HCT116 (cell line): ENCODE results near the gene GSTO2. TPM values are rescaled to one million over a fixed set of nuclear protein-coding genes. Genes with fewer than 3 reads are reported as not detected.

Experiments
- ATAC-seq: fragments of 200-7000 bp; cut with Tn5 transposase; 2 replicates; pipeline ENCODE4 v1.9.1; 2020; ENCODE audit warnings: mild to moderate bottlenecking, moderate library complexity
- BruUV-seq: library from RNA; stranded (reverse); fragments of 400-500 nt; replicated peaks from 2 replicates; lab custom pipeline; 2021; lab: Mats Ljungman, UMichigan
- CTCF ChIA-PET: fragments of 300-600 bp; sonication (Branson Sonifier 250); formaldehyde crosslinking; loops from one replicate; lab custom pipeline; 2021; ENCODE audit warnings: antibody characterized with exemption; lab: Charles Lee
- POLR2A ChIA-PET: fragments of 300-600, 350-600 bp; sonication (Branson Sonifier 250); formaldehyde crosslinking; loops from one replicate; lab custom pipeline; 2021; ENCODE audit warnings: antibody characterized with exemption; lab: Charles Lee
- RAD21 ChIA-PET, 2 experiments: fragments of 300-600 bp; sonication (Branson Sonifier 250); formaldehyde crosslinking; loops; one replicate each; lab custom pipeline; 2023; ENCODE audit warnings: low total read pairs in 2 of 2; ENCODE audit not compliant: uncharacterized antibody in 2 of 2, unreplicated experiment in 2 of 2, low non-redundant PET in 1 of 2; lab: Charles Lee
- DNase-seq: peaks from one replicate; pipeline ENCODE4 v3.0.0-alpha.2; 2010; ENCODE audit warnings: low read depth, low spot score
- H2AFZ ChIP-seq: fragments of 200-600 bp; shearing (Covaris generic), sonication (generic); 2 replicates; pipeline ENCODE4 v1.6.1; 2017; ENCODE audit warnings: low read depth, mixed run types, mixed read lengths, antibody characterized with exemption, low read length; ENCODE audit not compliant: poor library complexity, severe bottlenecking
- H3K27ac ChIP-seq: 2 replicates; pipeline ENCODE4 v1.5.1; 2012; ENCODE audit warnings: low read depth, low read length
- H3K27me3 ChIP-seq: fragments of 200-600 bp; sonication (generic); 2 replicates; pipeline ENCODE4 v1.6.1; 2016; ENCODE audit warnings: mixed run types, low read length, mixed read lengths; ENCODE audit not compliant: insufficient read depth
- H3K36me3 ChIP-seq, 2 experiments: fragments of 200-500 bp in 1 of 2; fragments of 200-600 bp in 1 of 2; sonication (Bioruptor generic) in 1 of 2; sonication (generic) in 1 of 2; 2 replicates each; pipeline versions ENCODE4 v1.5.1 to v1.6.1; 2014 to 2016; ENCODE audit warnings: low read length in 2 of 2, inconsistent platforms in 1 of 2, mixed read lengths in 1 of 2, mixed run types in 1 of 2; ENCODE audit not compliant: insufficient read depth in 2 of 2, control insufficient read depth in 1 of 2
- H3K4me1 ChIP-seq, 2 experiments: fragments of 200-600 bp in 1 of 2; sonication (generic) in 1 of 2; 2 replicates each; pipeline versions ENCODE4 v1.5.1 to v1.6.1; 2012 to 2017; ENCODE audit warnings: low read length in 2 of 2, inconsistent platforms in 1 of 2, mild to moderate bottlenecking in 1 of 2, mixed read lengths in 1 of 2, mixed run types in 1 of 2, moderate library complexity in 1 of 2; ENCODE audit not compliant: insufficient read depth in 2 of 2, control insufficient read depth in 1 of 2
- H3K4me2 ChIP-seq: fragments of 200-600 bp; sonication (generic); 2 replicates; pipeline ENCODE4 v1.6.1; 2017; ENCODE audit warnings: mixed run types, low read length, mixed read lengths
- H3K4me3 ChIP-seq, 2 experiments: fragments of 200-600 bp in 1 of 2; sonication (generic) in 1 of 2; replicated peaks in 1 of 2; 2 replicates each; pipeline ENCODE4 v1.5.1; 2011 to 2016; ENCODE audit warnings: low read length in 2 of 2, control low read depth in 1 of 2, low read depth in 1 of 2, mild to moderate bottlenecking in 1 of 2, mixed read lengths in 1 of 2, mixed run types in 1 of 2
- H3K79me2 ChIP-seq: fragments of 200-600 bp; sonication (generic); 2 replicates; pipeline ENCODE4 v1.6.1; 2017; ENCODE audit warnings: mild to moderate bottlenecking, mixed run types, low read length, moderate library complexity, mixed read lengths; ENCODE audit not compliant: insufficient read depth
- H3K9ac ChIP-seq: fragments of 200-600 bp; sonication (generic); 2 replicates; pipeline ENCODE4 v1.6.1; 2016; ENCODE audit warnings: low read length, mixed read lengths
- H3K9me2 ChIP-seq: fragments of 200-600 bp; sonication (generic), shearing (Covaris generic); 2 replicates; pipeline ENCODE4 v1.6.1; 2017; ENCODE audit warnings: mixed run types, mild to moderate bottlenecking, moderate library complexity; ENCODE audit not compliant: insufficient read depth
- H3K9me3 ChIP-seq, 2 experiments: fragments of 200-500 bp in 1 of 2; fragments of 200-600 bp in 1 of 2; sonication (Bioruptor generic) in 1 of 2; sonication (generic) in 1 of 2; 2 replicates each; pipeline ENCODE4 v1.6.1; 2014 to 2017; ENCODE audit warnings: low read length in 2 of 2, mixed read lengths in 2 of 2, inconsistent platforms in 1 of 2, low read depth in 1 of 2, mild to moderate bottlenecking in 1 of 2, mixed run types in 1 of 2, moderate library complexity in 1 of 2; ENCODE audit not compliant: control insufficient read depth in 1 of 2, insufficient read depth in 1 of 2
- H4K20me1 ChIP-seq: fragments of 200-600 bp; sonication (generic), shearing (Covaris generic); 2 replicates; pipeline ENCODE4 v1.6.1; 2017; ENCODE audit warnings: mixed run types, mild to moderate bottlenecking, moderate library complexity; ENCODE audit not compliant: insufficient read depth
- CBX3 ChIP-seq: IDR thresholded peaks from 2 replicates; pipeline ENCODE4 v1.6.1; 2012; ENCODE audit warnings: low read depth
- CEBPB ChIP-seq: IDR thresholded peaks from 2 replicates; pipeline ENCODE4 v1.6.1; 2012; ENCODE audit warnings: low read depth
- ELF1 ChIP-seq: IDR thresholded peaks from 2 replicates; pipeline ENCODE4 v1.6.1; 2012; ENCODE audit warnings: low read depth, borderline replicate concordance
- JUND ChIP-seq: IDR thresholded peaks from 2 replicates; pipeline ENCODE4 v1.6.1; 2012
- POLR2A ChIP-seq: IDR thresholded peaks from 2 replicates; pipeline ENCODE4 v1.7.0; 2011; ENCODE audit warnings: borderline replicate concordance; ENCODE audit not compliant: insufficient read depth, insufficient read length; ENCODE audit errors: extremely low read depth
- POLR2AphosphoS5 ChIP-seq: IDR thresholded peaks from 2 replicates; pipeline ENCODE4 v1.6.1; 2011; ENCODE audit warnings: mild to moderate bottlenecking, low read depth, low read length, moderate library complexity
- RAD21 ChIP-seq: IDR thresholded peaks from 2 replicates; pipeline ENCODE4 v1.6.1; 2012; ENCODE audit warnings: low read depth, mild to moderate bottlenecking
- REST ChIP-seq: IDR thresholded peaks from 2 replicates; pipeline ENCODE4 v1.6.1; 2012; ENCODE audit warnings: low read depth
- SP1 ChIP-seq: IDR thresholded peaks from 2 replicates; pipeline ENCODE4 v1.6.1; 2012; ENCODE audit warnings: low read depth
- TCF7L2 ChIP-seq: IDR thresholded peaks from 2 replicates; pipeline ENCODE4 v1.7.0; 2011; ENCODE audit warnings: borderline replicate concordance, inconsistent platforms; ENCODE audit not compliant: insufficient read depth, insufficient read length; ENCODE audit errors: extremely low read depth
- YY1 ChIP-seq: IDR thresholded peaks from 2 replicates; pipeline ENCODE4 v1.6.1; 2011; ENCODE audit warnings: low read length, low read depth, moderate library complexity, mild to moderate bottlenecking; ENCODE audit not compliant: insufficient replicate concordance; ENCODE audit errors: extremely low read depth
- ZFX ChIP-seq: fragments of 450-650 bp; IDR thresholded peaks from 2 replicates; pipeline ENCODE4 v1.6.1; 2017
- ZNF274 ChIP-seq: fragments of 200-500 bp; sonication (Bioruptor generic); IDR thresholded peaks from 2 replicates; pipeline ENCODE4 v1.6.1; 2014; ENCODE audit warnings: mild to moderate bottlenecking, low read depth, low read length, inconsistent platforms
- intact Hi-C: fragments of 100-400 bp; cut with micrococcal nuclease; formaldehyde crosslinking; loops from 2 replicates; pipeline ENCODE4 v1.10.0; 2022
- total RNA-seq: library from RNA; stranded (reverse); gene quantifications from one replicate; pipeline ENCODE4 v1.2.1, GENCODE V29; 2021; ENCODE audit not compliant: unreplicated experiment
- TF ChIP-seq, protein P1 (sequence below): IDR thresholded peaks from 2 replicates; pipeline ENCODE4 v1.6.1; 2011; ENCODE audit warnings: mild to moderate bottlenecking, low read length, moderate library complexity; ENCODE audit not compliant: insufficient replicate concordance; ENCODE audit errors: extremely low read depth

Gene GSTO2
- total RNA-seq, 1 experiment from 2014 or later, result 115 TPM

DNA sequence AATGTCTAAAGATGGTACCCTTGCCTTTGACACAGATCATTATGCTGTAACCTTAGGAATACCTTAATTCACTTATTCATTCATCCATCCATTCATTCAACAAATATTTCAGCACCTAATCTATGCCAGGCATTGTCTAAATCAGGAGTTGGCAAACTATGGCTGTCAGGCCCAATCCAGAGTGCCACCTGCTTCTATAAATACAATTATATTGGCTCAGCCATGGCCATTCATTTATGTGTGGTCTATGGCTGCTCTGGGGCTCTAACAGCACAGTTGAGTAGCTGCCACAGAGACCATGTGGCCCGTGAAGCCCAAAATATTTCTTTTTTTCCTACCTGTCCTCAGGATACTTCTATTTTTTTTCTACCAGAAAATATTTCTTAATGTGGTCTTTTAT, 75.2 kb downstream of the GSTO2 start:
- Histone ChIP-seq H3K4me1 (peaks cover 11 to 13% of the 10 kb centered on the region in 2 experiments), H2AFZ (no peak overlapping the region), H3K27me3 (no peaks in the 10 kb centered on the region), H4K20me1 (no peaks in the 10 kb centered on the region), H3K4me3 (no peak overlapping the region), H3K9ac (no peak overlapping the region)
- ChIA-PET RAD21 (no interaction called here), CTCF (no interaction called here)
- ATAC-seq (no peak), DNase-seq (no peak)
- intact Hi-C loops, result no loop called here
- TF ChIP-seq ZFX (no peak), TCF7L2 (no peak), JUND (no peak), ZNF274 (no peak), ELF1 (no peak), REST (no peak), POLR2AphosphoS5 (no peak), SP1 (no peak), YY1 (no peak), CEBPB (no peak), RAD21 (no peak), CBX3 (no peak), POLR2A (no peak)
- TF ChIP-seq, protein P1, sequence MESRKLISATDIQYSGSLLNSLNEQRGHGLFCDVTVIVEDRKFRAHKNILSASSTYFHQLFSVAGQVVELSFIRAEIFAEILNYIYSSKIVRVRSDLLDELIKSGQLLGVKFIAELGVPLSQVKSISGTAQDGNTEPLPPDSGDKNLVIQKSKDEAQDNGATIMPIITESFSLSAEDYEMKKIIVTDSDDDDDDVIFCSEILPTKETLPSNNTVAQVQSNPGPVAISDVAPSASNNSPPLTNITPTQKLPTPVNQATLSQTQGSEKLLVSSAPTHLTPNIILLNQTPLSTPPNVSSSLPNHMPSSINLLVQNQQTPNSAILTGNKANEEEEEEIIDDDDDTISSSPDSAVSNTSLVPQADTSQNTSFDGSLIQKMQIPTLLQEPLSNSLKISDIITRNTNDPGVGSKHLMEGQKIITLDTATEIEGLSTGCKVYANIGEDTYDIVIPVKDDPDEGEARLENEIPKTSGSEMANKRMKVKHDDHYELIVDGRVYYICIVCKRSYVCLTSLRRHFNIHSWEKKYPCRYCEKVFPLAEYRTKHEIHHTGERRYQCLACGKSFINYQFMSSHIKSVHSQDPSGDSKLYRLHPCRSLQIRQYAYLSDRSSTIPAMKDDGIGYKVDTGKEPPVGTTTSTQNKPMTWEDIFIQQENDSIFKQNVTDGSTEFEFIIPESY, result no peak
- TF ChIP-seq, all 23 proteins: peak for 0
- Histone ChIP-seq H3K9me3 (no peaks in the 10 kb centered on the region), H3K9me2 (no peaks in the 10 kb centered on the region), H3K79me2 (no peaks in the 10 kb centered on the region), H3K36me3 (no peaks in the 10 kb centered on the region), H3K4me2 (no peak overlapping the region), H3K27ac (no peak overlapping the region)
- POLR2A ChIA-PET, result no interaction called here
- no TSS peak for BruUV-seq
